Activated CD4-positive, alpha-beta T cell treated with anti-CD3 and anti-CD28 coated beads for 36 hours (primary cell): ENCODE measurements around the gene NBAS. TPM values are rescaled to one million over a fixed set of nuclear protein-coding genes. Genes with fewer than 3 reads are reported as not detected.

Experiments used
- ATAC-seq: fragments of 200-7000 bp; cut with Tn5 transposase; one replicate; pipeline ENCODE4 v1.10.0; 2021; ENCODE audit warnings: mild to moderate bottlenecking, moderate library complexity
- CTCF ChIA-PET: fragments of 350-600 bp; sonication (Branson Sonifier 250); formaldehyde crosslinking; loops from one replicate; lab custom pipeline; 2021; ENCODE audit warnings: antibody characterized with exemption; lab: Charles Lee
- POLR2A ChIA-PET: fragments of 350-600 bp; sonication (Branson Sonifier 250); formaldehyde crosslinking; loops from one replicate; lab custom pipeline; 2021; ENCODE audit warnings: antibody characterized with exemption, inconsistent platforms; lab: Charles Lee
- DNase-seq: peaks from one replicate; pipeline ENCODE4 v3.0.0-alpha.2; 2020
- H3K27ac Mint-ChIP-seq: one replicate; pipeline ENCODE4 v1.8.0; 2021; ENCODE audit warnings: mixed read lengths
- H3K27me3 Mint-ChIP-seq: one replicate; pipeline ENCODE4 v1.8.0; 2021; ENCODE audit warnings: mixed read lengths
- H3K36me3 Mint-ChIP-seq: one replicate; pipeline ENCODE4 v1.8.0; 2021; ENCODE audit warnings: low read depth, mixed read lengths
- H3K4me1 Mint-ChIP-seq: one replicate; pipeline ENCODE4 v1.8.0; 2021; ENCODE audit warnings: mixed read lengths
- H3K4me3 Mint-ChIP-seq: one replicate; pipeline ENCODE4 v1.8.0; 2021; ENCODE audit warnings: mild to moderate bottlenecking, moderate library complexity, mixed read lengths
- H3K9me3 Mint-ChIP-seq: one replicate; pipeline ENCODE4 v1.8.0; 2021; ENCODE audit warnings: low read depth, mixed read lengths
- intact Hi-C, 2 experiments: fragments of 100-400 bp; cut with DNase I in 1 of 2; cut with micrococcal nuclease in 1 of 2; formaldehyde crosslinking; loops; one replicate each; pipeline versions ENCODE4 v1.14.2 to v1.15.1; 2022 to 2024; cut with DNase I, micrococcal nuclease
- total RNA-seq, 2 experiments: library from RNA; stranded (reverse); gene quantifications; one replicate each; pipeline ENCODE4 v1.2.3, GENCODE V29; 2021

Gene NBAS
- total RNA-seq, 2 experiments from 2014 or later, result 38.1 to 44.3 TPM

- CTCF ChIA-PET, result interaction anchor here (0.6 to 1.4 kb wide), 4 partner anchors 13 to 28 kb away, joined by 3 to 4 read pairs (median 3); no protein-coding TSS in a partner anchor
- POLR2A ChIA-PET, result no interaction called here
- no peak for DNase-seq
- H3K36me3 Mint-ChIP-seq, result peaks cover 60% of the 10 kb centered on the region
- intact Hi-C loops, result no loop called here
- H3K27me3 Mint-ChIP-seq, result no peaks in the 10 kb centered on the region
- no peaks in the 10 kb centered on the region for H3K4me1 Mint-ChIP-seq
- no peak overlapping the region for H3K4me3 Mint-ChIP-seq
- no peak for ATAC-seq
- H3K9me3 Mint-ChIP-seq, result no peaks in the 10 kb centered on the region
- no peak overlapping the region for H3K27ac Mint-ChIP-seq
Measured at GRCh38 chr2:15601681-15602080, 40.5 kb upstream of the NBAS start.

GRCh38 chr2:15599994-15600393, 38.9 kb upstream of the NBAS start:
- CTCF ChIA-PET, result interaction anchor here (1.0 kb wide), 1 partner anchor 10 kb away, joined by 3 read pairs; no protein-coding TSS in a partner anchor
- POLR2A ChIA-PET, result no interaction called here
- DNase-seq (no peak), ATAC-seq (no peak)
- Mint-ChIP-seq H3K9me3 (no peaks in the 10 kb centered on the region), H3K4me1 (peaks cover 8% of the 10 kb centered on the region), H3K4me3 (no peak overlapping the region), H3K36me3 (peaks cover 62% of the 10 kb centered on the region), H3K27me3 (no peaks in the 10 kb centered on the region), H3K27ac (peak overlapping the region; percentile 7)
- intact Hi-C loops, result loop anchor here in 1 of 2 experiments (2.0 kb wide), 1 partner anchor 25 kb away; no protein-coding TSS in a partner anchor

GRCh38 chr2:15596968-15597367, 35.8 kb upstream of the NBAS start:
- intact Hi-C loops, result no loop called here
- ATAC-seq (no peak), DNase-seq (no peak)
- ChIA-PET POLR2A (no interaction called here), CTCF (interaction anchor here (1.0 kb wide), 1 partner anchor 85 kb away, joined by 3 read pairs; no protein-coding TSS in a partner anchor)
- Mint-ChIP-seq H3K36me3 (peaks cover 50% of the 10 kb centered on the region), H3K27ac (no peak overlapping the region), H3K4me1 (peaks cover 27% of the 10 kb centered on the region), H3K4me3 (no peak overlapping the region), H3K27me3 (no peaks in the 10 kb centered on the region), H3K9me3 (no peaks in the 10 kb centered on the region)

- intact Hi-C loops, result no loop called here
- Mint-ChIP-seq H3K27ac (peak overlapping the region; percentile 9), H3K36me3 (peaks cover 50% of the 10 kb centered on the region), H3K9me3 (no peaks in the 10 kb centered on the region), H3K27me3 (no peaks in the 10 kb centered on the region), H3K4me3 (no peak overlapping the region), H3K4me1 (peaks cover 29% of the 10 kb centered on the region)
- ChIA-PET POLR2A (no interaction called here), CTCF (interaction anchor here (1.0 to 1.4 kb wide), 2 partner anchors 19 to 85 kb away, joined by 3 to 5 read pairs; no protein-coding TSS in a partner anchor)
- DNase-seq, result no peak
- ATAC-seq, result no peak
Measured at GRCh38 chr2:15596350-15596749, 35.2 kb upstream of the NBAS start.

GRCh38 chr2:15595936-15596335, 34.8 kb upstream of the NBAS start:
- Mint-ChIP-seq H3K27me3 (no peaks in the 10 kb centered on the region), H3K27ac (peak overlapping the region; percentile 9), H3K4me1 (peaks cover 33% of the 10 kb centered on the region), H3K9me3 (no peaks in the 10 kb centered on the region), H3K4me3 (no peak overlapping the region), H3K36me3 (peaks cover 51% of the 10 kb centered on the region)
- DNase-seq (no peak), ATAC-seq (no peak)
- ChIA-PET CTCF (interaction anchor here (1.4 kb wide), 1 partner anchor 19 kb away, joined by 5 read pairs; no protein-coding TSS in a partner anchor), POLR2A (no interaction called here)
- intact Hi-C loops, result no loop called here

GRCh38 chr2:15595342-15595905, 34.3 kb upstream of the NBAS start:
- intact Hi-C loops, result no loop called here
- ATAC-seq, result no peak
- Mint-ChIP-seq H3K36me3 (peaks cover 48% of the 10 kb centered on the region), H3K27me3 (no peaks in the 10 kb centered on the region), H3K9me3 (no peaks in the 10 kb centered on the region), H3K4me1 (peaks cover 34% of the 10 kb centered on the region), H3K27ac (no peak overlapping the region), H3K4me3 (no peak overlapping the region)
- DNase-seq, result no peak
- CTCF ChIA-PET, result interaction anchor here (1.4 kb wide), 1 partner anchor 18 kb away, joined by 5 read pairs; no protein-coding TSS in a partner anchor
- POLR2A ChIA-PET, result no interaction called here

- Mint-ChIP-seq H3K4me1 (peaks cover 34% of the 10 kb centered on the region), H3K9me3 (no peaks in the 10 kb centered on the region), H3K36me3 (peaks cover 43% of the 10 kb centered on the region), H3K27me3 (no peaks in the 10 kb centered on the region), H3K4me3 (no peak overlapping the region), H3K27ac (peak overlapping the region; percentile 59)
- DNase-seq, result no peak
- ChIA-PET POLR2A (no interaction called here), CTCF (no interaction called here)
- intact Hi-C loops, result no loop called here
- ATAC-seq, result no peak
Measured at GRCh38 chr2:15594291-15595256, 33.4 kb upstream of the NBAS start.

- ATAC-seq (no peak), DNase-seq (no peak)
- Mint-ChIP-seq H3K27me3 (no peaks in the 10 kb centered on the region), H3K27ac (peak overlapping the region; percentile 74), H3K9me3 (no peaks in the 10 kb centered on the region), H3K36me3 (peaks cover 35% of the 10 kb centered on the region), H3K4me1 (peaks cover 36% of the 10 kb centered on the region), H3K4me3 (peak overlapping the region; percentile 90)
- ChIA-PET POLR2A (interaction anchor here (0.6 kb wide), 1 partner anchor 16 kb away, joined by 3 read pairs; no protein-coding TSS in a partner anchor), CTCF (interaction anchor here (0.8 kb wide), 1 partner anchor 16 kb away, joined by 3 read pairs; no protein-coding TSS in a partner anchor)
- intact Hi-C loops, result no loop called here
Measured at GRCh38 chr2:15593327-15593705, 32.2 kb upstream of the NBAS start.

- peaks cover 36% of the 10 kb centered on the region for H3K4me1 Mint-ChIP-seq
Measured at GRCh38 chr2:15591692-15592463, 30.7 kb upstream of the NBAS start, which contains the start of gene DDX1. Gene DDX1, plus strand, starts transcription at chr2:15591868. Its CDS starts 66 bp downstream, at chr2:15591934.

GRCh38 chr2:15591373-15591691, 30.2 kb upstream of the NBAS start:
- peaks cover 34% of the 10 kb centered on the region for H3K4me1 Mint-ChIP-seq
- H3K9me3 Mint-ChIP-seq, result no peaks in the 10 kb centered on the region
- ATAC-seq (no peak), DNase-seq (no peak)
- intact Hi-C loops, result loop anchor here (1.0 to 2.0 kb wide), 4 partner anchors 30 to 449 kb away; partner anchors contain the start of gene NBAS (in 1 of the 2)
- no peaks in the 10 kb centered on the region for H3K27me3 Mint-ChIP-seq
- H3K4me3 Mint-ChIP-seq, result peak overlapping the region; percentile 90
- POLR2A ChIA-PET, result interaction anchor here (0.5 to 0.7 kb wide), 2 partner anchors 14 to 30 kb away, joined by 3 to 4 read pairs; partner anchors contain the start of gene NBAS
- CTCF ChIA-PET, result interaction anchor here (1.1 to 2.1 kb wide), 2 partner anchors 14 to 30 kb away, joined by 3 to 6 read pairs; partner anchors contain the start of gene NBAS
- peak overlapping the region; percentile 98 for H3K27ac Mint-ChIP-seq
- peaks cover 25% of the 10 kb centered on the region for H3K36me3 Mint-ChIP-seq

More at GRCh38 chr2:15591692-15592463, 30.7 kb upstream of the NBAS start, which contains the start of gene DDX1:
- peak; percentile 92 for DNase-seq
- Mint-ChIP-seq H3K27ac (peak within 1 kb of the TSS; percentile 98), H3K36me3 (peaks cover 28% of the 10 kb centered on the region), H3K9me3 (no peaks in the 10 kb centered on the region), H3K4me3 (peak within 1 kb of the TSS; percentile 90), H3K27me3 (no peaks in the 10 kb centered on the region)
- POLR2A ChIA-PET, result interaction anchor here (0.5 to 0.7 kb wide), 2 partner anchors 14 to 30 kb away, joined by 3 to 4 read pairs; partner anchors contain the start of gene NBAS
- peak; percentile 94 for ATAC-seq
- CTCF ChIA-PET, result interaction anchor here (1.1 to 2.1 kb wide), 2 partner anchors 14 to 30 kb away, joined by 3 to 6 read pairs; partner anchors contain the start of gene NBAS
- intact Hi-C loops, result loop anchor here (1.0 to 2.0 kb wide), 4 partner anchors 31 to 450 kb away; partner anchors contain the start of gene NBAS (in 2 of the 2)
